GM21447 (cell line): ENCODE results near the gene KDM8.

ENCODE experiments used
- ATAC-seq: cut with Tn5 transposase; IDR thresholded peaks from one replicate; pipeline ENCODE4 v1.9.1; 2021; ENCODE audit not compliant: unreplicated experiment

The KDM8 gene

DNA sequence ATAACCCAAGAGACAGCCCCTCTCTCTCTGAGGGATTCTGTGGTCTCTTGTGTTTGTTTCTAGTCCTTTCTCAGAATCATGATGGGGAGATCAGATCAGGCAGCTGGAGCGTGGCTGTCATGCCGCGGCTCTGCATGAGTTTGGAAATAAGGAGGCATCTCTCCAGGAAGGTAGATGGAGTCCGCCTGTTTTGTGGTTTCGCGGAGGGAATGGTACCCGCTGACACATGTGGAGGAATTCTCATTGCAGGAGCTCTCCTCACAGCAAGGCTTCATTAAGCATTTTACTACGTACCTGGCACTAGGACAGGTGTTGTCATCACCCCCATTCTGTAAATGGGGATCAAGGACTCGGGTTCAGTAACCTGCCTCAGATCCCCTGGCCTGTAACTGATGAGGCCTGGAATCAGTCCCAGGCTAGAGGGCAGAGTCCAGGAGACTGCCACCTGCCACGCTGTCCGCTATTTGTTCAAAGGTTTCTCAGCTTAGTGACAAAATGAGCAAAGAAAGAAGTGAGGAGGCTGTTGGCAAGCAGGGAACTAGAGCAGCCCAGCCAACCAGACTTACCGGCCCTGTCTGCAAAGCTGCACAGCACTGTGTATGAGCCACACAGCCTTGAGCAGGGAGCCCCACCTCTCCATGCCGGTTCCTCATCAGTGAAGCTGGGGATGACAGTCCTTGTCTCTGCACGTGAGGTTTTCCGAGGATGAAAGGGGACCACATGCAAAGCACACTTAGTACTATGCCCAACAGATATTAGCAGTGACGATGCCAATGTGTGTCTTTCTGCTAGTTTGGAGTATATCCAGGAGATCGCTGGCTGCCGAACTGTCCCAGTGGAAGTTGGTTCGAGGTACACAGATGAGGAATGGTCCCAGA is 11.0 kb downstream of the KDM8 start:
- no peak for ATAC-seq

DNA sequence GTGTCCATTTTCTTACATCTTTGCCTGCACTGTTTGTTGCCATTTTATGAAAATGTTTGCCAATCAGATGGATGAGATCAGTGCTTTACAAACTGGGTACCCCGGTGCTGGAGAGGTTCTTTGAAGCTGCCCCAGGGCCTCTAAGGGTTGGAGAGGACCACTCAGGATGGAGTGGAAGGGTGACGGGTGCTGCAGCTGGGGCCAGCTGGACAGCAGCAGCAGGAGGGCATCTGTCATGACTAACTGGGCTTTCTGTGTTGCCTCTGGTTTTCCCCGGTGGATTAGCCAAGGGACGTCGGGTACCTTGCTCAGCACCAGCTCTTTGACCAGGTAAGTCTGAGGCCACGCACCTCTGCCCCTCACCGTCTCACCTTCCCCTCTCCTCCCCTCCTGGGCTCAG is 12.3 kb downstream of the KDM8 start:
- ATAC-seq = no peak

DNA sequence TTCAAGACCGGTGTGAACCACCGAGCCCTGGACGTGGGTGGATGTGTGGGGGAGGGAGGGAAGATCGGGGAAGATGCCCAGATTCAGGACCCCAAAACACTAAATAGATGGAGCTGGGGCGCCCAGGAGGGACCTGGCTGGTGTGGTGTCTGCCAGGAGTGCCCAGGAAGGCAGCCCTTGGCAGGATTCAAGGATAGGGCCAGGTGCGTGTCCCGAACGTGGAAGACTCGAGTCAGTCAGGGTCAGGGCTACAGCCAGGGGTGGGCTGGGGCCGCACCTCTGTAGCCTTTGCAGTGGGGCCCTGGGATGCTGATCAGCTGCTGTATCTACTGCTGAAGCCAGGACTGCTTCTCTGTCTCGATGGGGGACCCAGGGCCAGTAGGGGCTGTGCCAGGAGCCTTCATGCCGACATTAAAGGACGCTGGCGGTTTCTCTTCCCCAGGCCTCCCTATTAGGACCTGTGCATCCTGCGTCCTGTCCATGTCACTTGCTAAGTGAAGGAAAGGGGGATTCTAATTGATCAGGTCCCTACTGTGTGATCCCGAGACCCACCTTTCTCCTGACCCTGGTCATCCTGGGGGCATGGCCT is 13.1 kb downstream of the KDM8 start:
- ATAC-seq = no peak

DNA sequence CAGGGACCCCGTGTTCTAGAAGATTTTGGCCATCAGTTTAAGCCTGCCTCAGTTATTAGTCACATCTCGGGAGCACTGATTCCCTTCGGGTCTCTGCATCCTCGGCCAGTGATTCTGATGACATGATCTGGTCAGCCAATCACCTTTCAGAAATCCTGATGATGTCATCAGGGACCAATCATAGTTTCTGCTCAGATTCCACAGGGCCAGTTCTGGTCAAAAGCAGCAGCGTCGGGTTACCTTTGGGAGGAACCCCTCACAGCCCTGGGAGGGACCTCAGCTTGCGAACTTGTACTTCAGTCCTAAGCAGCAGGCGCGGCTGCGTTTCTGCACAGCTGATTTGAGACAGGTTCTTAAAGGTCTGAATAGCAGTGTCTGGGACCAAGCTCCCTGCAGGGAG is 13.9 kb downstream of the KDM8 start:
- no peak for ATAC-seq

DNA sequence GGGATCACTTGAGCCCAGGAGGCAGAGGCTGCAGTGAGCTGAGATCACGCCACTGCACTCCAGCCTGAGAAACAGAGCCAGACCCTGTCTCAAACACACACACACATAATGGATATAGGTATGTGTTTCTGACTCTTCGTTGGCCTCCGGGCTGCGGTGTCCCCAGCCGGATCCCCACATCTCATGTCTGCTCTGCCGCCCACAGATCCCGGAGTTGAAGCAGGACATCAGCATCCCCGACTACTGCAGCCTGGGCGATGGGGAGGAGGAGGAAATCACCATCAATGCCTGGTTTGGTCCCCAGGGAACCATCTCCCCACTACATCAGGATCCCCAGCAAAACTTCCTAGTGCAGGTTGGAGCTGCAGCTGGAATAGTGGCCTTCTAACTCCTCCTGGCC is 15.4 kb downstream of the KDM8 start:
- ATAC-seq = no peak

DNA sequence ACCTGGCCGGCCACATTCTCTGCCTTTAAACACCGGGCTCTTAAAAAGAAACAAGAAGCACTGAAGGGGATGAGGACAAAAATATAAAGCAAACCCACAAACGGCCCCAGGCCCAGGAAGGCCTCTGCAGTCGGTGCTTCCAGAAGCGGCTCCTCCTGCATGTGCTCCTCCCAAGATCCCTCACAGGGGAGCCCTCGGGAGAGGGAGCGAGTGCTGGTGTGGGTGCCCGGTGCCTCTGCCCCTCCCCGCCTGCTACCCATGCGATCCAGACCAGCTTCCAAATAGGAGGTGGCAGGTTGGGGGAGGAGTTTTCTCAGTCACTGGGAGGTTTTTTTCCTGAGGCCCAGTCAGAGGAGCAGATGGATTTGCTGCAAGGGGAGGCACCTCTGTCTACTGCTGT is 15.8 kb downstream of the KDM8 start:
- ATAC-seq = no peak

DNA sequence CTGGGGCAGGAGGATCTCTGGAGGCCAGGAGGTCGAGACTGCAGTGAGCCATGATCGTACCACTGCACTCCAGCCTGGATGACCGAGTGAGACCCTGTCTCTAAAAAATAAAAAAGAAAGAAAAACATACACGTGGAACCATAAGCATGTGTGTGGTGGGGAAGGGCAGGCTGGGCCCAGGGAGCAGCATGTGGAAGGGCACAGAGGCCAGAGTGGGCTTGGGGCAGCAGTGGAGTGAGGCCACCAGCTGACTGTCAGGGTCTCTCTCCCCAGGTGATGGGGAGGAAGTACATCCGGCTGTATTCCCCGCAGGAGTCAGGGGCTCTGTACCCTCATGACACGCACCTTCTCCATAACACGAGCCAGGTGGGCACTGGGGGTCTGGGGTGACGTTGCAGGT is 16.8 kb downstream of the KDM8 start:
- no peak for ATAC-seq

DNA sequence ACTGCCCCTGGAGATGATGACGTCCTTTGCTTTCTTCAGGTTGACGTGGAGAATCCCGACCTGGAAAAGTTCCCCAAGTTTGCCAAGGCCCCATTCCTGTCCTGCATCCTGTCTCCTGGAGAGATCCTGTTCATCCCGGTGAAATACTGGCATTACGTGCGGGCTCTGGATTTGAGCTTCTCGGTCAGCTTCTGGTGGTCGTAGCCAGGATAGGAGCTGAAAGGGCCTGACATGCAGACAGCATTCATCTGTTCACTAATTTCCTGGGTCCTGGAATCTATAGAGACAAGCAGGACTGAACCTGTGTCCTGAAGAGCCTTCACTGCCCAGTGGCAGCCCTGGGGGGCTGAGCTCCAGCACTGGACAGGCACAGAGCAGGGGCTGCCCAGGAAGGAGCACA is 17.2 kb downstream of the KDM8 start:
- no peak for ATAC-seq

DNA sequence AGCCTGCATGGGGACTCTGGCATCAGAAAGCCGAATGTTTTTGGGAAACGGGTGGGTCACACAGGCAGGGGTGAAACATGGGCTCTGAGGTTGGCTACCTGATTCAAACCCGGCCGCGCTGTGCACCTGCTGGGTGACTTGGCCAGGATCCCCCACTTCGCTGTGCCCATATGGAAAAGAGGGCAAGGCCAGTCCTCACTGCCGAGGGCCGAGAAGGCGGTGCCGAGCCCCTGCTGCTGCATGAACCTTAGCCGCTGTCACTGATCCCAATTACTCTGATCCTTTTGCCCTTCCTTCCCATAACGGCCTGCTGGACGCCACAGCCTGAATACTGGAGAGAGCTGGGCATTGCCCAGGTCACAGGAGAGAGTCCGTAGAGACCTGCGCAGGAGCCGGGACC is 17.7 kb downstream of the KDM8 start:
- no peak for ATAC-seq

DNA sequence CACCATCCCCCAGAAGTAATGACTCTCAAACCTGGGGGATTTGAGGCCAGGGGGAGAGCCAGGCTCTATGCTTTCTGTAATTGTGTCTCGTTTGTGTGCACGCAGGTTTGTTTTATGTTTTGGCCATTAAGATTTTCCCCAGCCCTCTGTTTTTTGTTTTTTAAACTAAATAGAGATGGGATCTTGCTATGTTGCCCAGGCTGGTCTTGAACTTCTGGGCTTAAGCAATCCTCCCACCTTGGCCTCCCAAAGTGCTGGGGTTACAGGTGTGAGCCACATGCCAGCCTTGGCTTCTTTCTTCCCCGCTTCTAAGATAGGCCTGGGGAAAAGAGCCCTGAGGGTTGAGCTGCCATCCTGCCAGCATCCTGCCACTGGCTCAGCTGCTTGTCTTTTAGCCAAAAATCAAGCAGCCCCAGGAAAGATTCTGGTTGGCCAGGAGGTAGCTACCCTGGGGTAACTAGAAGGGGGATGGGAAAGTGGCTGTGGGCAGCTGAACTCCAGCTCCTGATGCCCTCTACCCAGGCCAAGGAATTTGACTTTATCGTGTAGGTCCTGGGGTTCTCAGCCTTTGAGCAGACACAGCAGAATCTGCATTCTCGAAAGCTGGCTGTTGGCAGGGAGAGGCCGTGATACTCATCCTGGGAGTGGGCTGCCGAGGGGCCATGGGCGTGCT is 18.4 kb downstream of the KDM8 start:
- no peak for ATAC-seq

DNA sequence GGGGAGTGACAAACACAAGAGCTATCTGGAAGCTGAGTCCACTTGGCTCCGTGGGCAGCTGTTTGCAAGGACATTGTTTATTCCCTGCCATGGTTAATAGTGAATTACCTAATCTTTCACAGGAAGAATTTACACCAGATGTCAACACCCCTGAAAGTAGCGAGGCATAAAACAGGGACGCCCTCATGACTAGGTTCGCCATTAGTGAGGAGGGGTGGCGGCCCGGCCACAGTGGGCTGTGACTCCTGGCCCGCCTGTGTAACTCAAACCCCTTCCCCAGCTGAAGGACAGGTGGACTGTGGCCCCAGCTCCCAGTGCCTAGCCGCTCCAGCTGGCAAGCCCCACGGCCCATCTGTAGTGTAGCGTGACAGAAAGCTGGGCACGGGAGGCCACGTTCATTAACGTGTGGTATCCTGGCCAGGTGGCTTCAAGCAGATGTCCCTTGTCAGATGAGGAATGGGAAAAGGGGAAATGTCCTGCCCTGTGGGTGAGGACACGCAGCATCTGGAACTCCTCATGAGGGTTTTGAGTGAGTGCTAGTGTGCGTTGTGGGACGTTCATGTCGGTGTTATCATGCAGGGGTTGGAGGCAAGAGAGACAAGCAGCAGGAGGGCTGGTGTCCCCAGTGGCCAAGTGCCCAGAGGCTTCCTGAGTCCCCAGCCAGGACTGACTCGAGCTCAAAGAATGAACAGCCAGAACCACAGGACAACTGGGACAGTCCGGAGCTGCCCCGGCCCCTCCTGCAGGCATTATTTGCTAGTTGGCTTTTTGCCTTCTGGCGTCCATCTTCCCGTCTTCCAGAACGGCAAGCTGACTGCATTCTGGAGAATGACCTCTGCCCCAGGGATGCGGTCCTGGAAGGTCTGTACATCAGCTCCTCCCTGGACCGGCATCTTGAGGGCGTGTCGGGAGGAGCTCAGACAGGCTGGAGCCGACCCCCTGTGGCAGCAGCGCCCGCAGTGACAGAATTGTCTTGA is 19.2 kb downstream of the KDM8 start:
- no peak for ATAC-seq

DNA sequence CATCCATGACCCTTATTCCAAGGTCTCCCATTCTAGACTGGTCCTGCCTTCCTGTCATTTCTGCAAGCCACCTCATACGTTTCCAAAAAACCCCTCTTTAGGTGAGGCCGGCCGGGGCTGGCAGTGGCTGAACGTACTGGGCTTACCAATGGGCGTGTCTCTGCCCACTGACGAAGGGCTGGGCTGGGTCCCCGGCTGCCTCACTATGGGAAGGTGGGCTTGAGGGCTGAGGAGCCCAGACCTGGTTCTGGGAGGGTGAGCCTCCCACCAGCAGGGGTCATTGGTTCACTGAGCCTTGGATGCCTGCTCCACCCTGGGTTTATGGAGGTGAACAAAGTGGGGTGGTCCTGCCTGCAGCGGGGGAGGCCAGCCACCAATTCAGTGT is 19.9 kb downstream of the KDM8 start:
- no peak for ATAC-seq

DNA sequence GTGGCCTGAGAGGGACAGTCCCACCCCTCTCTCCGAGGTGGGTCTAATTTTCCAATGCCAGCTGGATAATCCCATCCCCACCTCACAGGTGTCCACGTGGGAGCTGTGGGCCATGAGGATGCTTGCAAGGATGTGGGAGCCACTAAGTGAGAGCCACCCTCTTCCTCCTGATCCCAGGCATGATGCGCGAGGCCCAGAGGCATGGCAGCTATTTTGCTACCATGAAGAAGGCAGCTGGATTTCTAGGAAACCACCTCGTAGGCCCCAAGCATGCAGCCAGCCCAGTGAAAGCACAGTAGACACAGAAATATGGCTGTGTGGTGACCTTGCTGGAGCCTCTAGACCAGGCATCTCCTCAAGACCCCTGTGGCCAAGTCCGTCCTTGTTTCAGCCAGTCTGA is 20.4 kb downstream of the KDM8 start:
- ATAC-seq = no peak

DNA sequence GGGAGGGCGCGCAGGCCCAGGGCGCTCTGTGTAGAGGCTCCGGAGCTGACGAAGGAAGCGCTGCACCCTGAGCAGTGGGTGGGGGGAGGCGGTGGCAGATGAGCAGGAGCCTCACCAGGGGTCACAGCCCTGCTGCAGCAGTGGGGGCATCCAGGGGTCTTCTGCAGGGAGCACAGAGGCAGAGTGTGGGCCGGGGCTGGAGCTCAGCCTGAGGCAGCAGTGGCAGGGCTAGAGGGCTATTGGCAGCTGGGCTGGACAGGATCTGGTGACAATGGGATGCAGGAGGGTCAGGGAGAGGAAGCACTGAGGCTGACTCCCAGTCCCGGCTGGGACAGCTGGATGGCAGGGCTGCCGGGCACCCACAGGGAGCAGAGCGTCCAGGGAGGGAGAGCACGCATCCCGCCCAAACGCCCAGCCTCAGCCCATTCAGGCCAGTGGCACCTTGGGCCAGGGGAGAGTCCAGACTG is 21.0 kb downstream of the KDM8 start:
- ATAC-seq = no peak

DNA sequence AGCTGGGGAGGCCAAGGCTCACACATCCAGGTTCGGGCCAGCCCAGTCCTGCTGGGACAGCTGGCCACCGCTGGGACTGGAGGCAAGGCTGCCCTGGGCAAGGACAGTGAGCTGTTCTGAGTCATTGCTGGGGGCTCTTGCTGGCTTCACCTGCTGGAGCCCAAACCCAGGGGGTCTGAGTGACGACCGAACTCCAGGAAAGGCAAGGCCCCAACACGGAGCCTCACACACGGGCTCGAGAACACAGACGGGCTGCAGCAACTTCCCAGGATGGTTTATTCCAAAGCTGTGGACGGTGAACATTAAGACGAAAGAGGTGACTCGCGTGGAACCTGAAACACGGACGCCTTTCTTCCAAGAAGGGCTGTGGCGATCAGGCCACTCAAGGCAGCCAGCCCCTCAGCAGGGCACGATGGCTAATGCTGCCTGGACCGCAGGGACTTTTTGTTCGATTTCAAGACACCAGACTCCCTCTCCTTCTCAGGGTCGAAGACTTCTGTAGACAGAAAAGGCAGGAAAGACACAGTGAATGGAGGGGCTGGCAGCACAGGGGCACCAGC is 21.5 kb downstream of the KDM8 start:
- ATAC-seq = no peak

DNA sequence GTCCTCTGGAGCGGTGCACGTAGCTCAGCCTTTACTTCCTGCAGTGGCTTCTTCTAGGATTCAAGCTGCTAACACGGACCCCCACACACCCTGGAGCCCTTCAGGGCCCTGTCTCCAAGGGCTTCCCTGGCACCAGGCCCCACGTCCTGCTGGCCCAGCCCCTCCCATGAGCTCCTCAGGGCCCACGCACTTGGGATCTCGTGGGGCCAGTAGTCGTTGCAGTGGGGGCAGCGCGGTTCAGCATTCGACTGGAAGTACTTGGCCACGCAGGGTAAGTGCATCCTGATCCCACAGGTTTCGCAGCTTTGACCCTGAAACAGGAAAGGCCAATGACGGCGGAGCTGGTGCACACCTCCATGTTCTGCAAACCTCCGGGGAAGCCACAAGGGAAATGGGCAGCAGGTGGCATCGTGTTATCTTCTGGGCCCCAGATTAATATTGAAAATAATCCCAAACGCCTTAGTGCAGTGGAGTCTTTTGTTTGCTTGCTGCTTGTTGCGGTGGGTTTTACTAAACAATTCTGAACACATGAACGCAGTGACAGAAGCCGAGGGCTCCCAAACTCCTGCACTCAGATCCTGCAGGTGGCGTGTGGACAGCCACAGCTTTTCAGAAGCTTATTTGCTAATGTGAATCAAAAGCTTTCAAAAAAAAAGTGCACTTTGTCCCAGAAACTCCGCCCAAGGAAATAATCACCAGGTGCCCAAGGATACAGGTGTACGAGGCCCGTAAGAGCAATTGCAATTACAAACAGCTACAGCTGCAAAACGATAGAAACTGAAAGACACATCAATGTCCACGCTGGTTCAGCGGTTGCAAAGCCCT is 22.4 kb downstream of the KDM8 start:
- no peak for ATAC-seq

DNA sequence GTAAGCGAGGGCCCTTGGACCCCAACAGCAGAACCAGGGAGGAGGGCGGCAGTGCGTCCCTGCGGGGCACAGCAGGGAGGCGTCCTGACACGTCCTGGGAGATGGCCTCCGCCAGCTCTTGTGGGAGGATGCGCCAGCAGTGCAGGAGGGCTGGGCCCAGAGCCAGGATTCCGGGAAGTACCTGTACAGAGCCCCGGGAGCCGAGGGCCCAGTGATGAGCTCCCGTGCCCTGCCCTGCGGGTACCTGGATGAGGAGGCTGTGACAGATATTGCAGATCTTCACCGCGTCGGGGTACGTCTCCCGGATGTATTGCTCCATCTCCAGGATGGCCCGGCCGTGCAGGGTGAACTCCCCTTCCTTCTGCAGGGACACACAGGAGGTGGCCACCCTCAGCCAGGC is 23.1 kb downstream of the KDM8 start:
- no peak for ATAC-seq

DNA sequence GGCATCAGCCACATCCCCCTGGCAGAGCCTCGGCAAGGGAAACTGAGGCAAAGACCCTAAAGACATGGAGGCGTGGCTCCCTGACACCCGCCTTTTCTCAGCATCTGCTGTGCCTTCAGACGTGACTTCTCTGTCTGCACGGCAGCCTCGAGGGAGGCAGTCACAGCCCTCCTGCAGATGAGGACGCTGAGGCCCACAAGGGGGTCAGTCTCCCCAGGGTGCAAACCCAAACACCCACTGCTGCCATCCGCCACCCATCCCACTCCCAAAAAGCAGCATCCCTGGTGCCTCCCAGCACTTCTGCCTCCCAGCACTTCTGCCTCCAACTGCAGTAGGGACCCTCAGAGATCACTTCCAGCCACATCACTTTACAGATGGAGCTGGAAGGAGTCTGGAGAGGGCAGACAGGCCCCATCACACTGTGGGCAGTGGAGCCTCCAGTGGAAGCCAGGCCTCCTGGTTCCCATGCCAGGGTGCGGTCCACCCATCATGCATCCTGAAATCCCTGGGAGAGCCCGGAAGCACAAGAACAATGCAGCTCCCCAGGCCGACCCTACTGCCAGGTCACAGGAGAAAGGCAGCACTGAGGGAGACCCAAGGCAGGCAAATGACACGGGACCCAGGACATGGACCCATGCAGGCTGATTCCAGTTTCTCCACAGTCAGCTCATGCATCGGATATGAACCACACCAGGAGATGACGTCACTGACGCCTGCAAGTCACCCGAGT is 23.8 kb downstream of the KDM8 start:
- ATAC-seq = no peak

DNA sequence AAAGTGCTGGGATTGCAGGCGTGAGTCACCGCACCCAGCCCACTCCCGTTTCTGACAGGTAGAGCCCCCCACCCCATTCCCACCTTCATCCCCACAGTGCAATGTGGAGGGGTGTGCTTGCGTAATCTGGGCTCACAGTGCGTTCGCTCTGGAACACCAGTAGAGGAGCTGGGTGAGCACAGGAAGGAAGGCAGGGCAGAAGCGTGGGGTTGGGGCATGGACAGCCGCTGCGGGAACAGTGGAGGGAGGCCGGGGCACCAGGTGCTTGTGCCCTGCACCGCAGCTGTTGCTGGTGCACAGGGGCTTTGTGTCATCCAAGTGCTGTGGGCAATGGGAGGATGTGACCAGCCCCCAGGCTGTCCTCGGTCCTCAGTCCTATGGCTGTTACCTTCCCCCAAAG is 24.7 kb downstream of the KDM8 start:
- ATAC-seq = no peak
